Measurements from ENCODE around the gene VRK3.

- TF ChIP-seq POLR2AphosphoS5 (IDR thresholded peaks at IDR 0.05) (no peak), SMC3 (conservative IDR thresholded peaks at IDR 0.05; ENCODE audit: poor library complexity) (no peak), TAF1 (IDR thresholded peaks at IDR 0.05; ENCODE audit: low read depth) (no peak), EP300 (conservative IDR thresholded peaks at IDR 0.05; ENCODE audit: poor library complexity, severe bottlenecking) (no peak), RAD21 (conservative IDR thresholded peaks at IDR 0.05) (no peak), EZH2 (IDR thresholded peaks at IDR 0.05; ENCODE audit: borderline replicate concordance, insufficient read depth, low read length, poor library complexity, severe bottlenecking) (no peak)
- TF ChIP-seq, protein P1, sequence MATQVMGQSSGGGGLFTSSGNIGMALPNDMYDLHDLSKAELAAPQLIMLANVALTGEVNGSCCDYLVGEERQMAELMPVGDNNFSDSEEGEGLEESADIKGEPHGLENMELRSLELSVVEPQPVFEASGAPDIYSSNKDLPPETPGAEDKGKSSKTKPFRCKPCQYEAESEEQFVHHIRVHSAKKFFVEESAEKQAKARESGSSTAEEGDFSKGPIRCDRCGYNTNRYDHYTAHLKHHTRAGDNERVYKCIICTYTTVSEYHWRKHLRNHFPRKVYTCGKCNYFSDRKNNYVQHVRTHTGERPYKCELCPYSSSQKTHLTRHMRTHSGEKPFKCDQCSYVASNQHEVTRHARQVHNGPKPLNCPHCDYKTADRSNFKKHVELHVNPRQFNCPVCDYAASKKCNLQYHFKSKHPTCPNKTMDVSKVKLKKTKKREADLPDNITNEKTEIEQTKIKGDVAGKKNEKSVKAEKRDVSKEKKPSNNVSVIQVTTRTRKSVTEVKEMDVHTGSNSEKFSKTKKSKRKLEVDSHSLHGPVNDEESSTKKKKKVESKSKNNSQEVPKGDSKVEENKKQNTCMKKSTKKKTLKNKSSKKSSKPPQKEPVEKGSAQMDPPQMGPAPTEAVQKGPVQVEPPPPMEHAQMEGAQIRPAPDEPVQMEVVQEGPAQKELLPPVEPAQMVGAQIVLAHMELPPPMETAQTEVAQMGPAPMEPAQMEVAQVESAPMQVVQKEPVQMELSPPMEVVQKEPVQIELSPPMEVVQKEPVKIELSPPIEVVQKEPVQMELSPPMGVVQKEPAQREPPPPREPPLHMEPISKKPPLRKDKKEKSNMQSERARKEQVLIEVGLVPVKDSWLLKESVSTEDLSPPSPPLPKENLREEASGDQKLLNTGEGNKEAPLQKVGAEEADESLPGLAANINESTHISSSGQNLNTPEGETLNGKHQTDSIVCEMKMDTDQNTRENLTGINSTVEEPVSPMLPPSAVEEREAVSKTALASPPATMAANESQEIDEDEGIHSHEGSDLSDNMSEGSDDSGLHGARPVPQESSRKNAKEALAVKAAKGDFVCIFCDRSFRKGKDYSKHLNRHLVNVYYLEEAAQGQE (IDR thresholded peaks at IDR 0.05; ENCODE audit: borderline replicate concordance), result no peak
- TF ChIP-seq, protein P2, sequence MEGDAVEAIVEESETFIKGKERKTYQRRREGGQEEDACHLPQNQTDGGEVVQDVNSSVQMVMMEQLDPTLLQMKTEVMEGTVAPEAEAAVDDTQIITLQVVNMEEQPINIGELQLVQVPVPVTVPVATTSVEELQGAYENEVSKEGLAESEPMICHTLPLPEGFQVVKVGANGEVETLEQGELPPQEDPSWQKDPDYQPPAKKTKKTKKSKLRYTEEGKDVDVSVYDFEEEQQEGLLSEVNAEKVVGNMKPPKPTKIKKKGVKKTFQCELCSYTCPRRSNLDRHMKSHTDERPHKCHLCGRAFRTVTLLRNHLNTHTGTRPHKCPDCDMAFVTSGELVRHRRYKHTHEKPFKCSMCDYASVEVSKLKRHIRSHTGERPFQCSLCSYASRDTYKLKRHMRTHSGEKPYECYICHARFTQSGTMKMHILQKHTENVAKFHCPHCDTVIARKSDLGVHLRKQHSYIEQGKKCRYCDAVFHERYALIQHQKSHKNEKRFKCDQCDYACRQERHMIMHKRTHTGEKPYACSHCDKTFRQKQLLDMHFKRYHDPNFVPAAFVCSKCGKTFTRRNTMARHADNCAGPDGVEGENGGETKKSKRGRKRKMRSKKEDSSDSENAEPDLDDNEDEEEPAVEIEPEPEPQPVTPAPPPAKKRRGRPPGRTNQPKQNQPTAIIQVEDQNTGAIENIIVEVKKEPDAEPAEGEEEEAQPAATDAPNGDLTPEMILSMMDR (IDR thresholded peaks at IDR 0.05; ENCODE audit: poor library complexity, severe bottlenecking), result no peak
Observed at GRCh38 chr19:49984491-49984890, 40.7 kb downstream of the VRK3 start.

Data from neural cell (in vitro differentiated cells).